GM18870 (cell line): Measurements from ENCODE around the gene IL33.
A peak's percentile ranks its signal among the peaks of the same experiment; 100 is the strongest.

Source experiments
- ATAC-seq: cut with Tn5 transposase; IDR thresholded peaks from one replicate; pipeline ENCODE4 v1.9.1; 2021; ENCODE audit warnings: moderate library complexity; ENCODE audit not compliant: unreplicated experiment

IL33 gene

DNA sequence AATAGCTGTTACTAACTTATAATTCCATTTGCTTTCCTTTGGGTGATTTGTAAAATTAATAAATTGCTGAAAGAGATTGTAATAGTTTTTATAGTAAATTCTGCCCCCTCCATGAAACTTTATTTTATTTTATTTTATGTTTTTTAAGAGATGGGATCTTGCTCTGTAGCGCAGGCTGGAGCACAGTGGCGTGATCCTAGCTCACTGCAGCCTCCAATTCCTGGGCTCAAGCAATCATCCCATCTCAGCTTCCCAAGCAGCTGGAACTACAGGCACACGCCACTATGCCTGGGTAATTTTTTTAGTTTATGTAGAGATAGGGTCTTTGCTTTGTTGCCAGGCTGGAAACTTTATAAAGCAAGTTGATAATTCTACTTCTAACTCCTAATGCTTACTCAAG, 395 bp downstream of the IL33 start:
- ATAC-seq: no peak

DNA sequence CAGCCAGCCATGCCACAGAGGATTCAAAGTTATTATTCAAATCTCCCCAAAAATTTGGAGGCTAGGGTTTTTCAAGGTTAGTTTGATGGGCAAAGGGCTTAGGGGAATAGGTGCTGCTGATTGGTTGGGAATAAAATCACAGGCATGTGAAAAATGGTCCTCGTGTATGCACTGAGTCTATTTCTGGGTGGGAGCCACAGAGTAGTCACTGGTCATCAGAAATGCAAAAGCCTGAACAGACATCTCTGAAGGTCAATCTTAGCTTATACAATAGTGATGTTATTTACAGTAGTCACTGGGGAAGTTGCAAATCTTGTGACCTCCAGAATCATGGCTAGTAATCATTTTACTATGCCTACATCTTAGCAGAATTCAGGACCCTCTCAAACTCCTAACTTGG, 1.3 kb downstream of the IL33 start:
- no peak for ATAC-seq

DNA sequence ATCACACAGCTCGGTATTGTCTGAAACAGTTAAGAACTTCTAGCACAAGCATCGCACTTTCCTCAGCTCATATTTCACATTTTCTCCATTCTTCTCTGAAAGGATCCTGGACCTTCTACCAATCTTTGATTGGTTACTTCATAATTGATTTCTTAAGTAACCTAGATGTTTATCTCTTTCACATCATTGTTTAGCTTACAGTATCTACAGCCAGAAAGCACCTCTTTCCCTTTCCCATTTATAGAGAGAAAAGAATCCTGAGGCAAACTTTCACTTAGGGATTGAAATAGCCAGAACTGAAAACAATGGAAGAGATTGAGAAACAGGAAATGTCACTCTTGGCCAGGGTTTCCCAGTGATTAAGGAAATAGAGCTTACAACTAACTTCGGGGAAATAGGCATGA, 2.5 kb downstream of the IL33 start:
- no peak for ATAC-seq

DNA sequence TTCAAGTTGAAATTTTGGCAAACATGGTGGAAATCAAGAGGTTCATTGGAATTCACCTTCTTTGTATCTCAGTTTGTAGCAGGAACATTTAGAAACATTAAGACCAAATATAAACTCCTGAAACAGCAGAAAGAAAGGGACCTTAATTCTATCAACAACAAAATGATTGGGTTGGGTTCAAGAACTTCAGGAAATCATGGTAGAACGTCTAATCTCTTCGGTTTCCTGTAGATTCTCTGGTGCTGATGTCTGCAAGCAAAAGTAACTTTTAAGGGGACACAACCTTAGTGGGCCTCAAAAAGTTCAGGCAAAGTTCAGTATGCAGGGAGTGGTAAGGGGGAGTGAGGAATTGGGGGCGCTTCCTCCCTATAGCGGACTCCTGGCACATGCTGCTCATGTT, 3.4 kb downstream of the IL33 start:
- no peak for ATAC-seq

DNA sequence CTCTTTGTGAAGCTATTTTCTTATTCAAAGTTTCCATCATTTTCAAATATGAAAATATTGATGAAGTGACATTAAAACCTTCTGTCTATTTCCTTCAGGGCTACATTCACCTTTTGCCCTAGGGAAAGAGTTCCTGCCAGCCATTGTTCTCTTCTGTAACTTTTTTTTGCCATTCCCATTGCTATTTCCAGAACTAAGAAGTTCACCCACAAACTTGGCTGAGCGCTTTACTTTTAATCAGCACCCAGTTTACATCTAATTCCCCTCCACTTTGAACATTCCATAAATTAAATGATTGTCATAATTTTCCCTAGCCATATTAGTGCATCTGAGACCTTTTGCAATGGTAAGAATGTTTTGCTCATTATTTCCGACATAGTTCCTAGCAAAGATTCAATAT, 4.4 kb downstream of the IL33 start:
- no peak for ATAC-seq

DNA sequence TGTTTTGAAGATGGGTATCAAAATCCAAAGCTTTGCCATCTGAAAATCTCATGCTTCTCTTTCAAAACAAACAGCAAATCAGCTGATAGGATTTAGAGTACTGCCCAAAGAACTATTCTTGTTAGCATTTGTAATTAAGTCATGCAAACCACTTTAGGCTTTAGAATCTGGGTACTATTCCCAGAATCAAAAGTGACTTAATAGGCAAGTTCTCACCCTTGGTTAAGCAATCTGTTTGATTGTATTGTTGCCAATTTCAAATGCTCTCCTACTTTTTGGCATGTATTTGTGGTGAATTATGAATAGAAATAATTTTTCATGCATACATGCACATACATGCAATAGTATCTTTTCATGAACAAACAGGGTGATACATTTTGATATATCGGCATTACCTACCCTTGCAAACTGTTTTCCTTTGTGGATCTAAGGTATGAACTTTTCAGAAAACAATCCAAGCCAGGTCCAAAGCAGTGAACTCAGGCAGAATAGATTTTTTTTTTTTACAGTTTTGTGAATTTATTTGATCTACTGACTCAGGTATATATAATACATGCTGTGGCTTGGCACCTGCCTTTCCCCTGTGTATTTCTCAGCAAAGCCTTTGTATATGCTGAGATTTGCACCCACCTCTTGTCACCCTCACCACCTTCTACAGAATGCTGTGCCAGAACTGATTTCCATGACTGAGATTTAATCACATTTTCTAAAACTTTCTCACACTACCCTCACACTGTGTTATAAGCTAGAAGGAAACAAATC, 9.0 kb downstream of the IL33 start:
- no peak for ATAC-seq

DNA sequence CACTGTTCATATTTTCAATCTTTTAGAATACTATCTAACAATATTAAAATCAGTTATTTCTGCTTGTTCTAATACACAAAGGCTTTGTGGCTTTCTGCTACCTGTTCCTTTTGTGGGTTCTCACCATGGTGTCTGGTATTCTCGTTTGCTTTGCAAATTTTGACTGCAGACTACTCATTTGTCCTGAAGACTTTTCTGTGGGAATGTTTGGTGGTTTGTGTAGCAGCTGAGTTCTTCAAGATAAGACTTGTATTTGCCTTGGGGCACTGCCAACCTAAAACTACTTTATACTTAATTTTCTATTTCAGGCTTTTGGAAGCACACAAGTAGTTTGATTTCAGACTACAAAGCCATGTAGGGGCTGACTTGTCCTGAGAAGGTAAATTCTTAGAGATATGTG, 11.1 kb downstream of the IL33 start:
- ATAC-seq: no peak

DNA sequence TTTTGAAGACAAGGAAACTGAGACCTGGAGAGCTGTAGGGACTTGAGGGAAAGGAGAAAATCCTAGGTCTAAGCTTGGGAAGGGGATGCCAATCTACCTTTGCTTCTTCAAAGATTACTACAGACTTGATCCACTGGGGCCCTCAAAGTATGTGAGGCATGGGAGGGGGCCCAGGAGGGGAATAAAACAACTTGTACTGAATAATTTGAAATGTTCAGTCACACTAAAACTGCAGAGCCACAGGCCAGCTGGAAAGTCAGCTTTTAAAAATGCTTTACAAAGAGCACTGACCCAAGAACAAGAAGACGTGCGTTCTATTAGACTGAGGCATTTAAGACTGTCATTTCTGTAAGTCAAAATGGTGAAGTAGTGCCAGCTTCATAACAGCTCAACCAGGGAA, 13.6 kb downstream of the IL33 start:
- no peak for ATAC-seq

DNA sequence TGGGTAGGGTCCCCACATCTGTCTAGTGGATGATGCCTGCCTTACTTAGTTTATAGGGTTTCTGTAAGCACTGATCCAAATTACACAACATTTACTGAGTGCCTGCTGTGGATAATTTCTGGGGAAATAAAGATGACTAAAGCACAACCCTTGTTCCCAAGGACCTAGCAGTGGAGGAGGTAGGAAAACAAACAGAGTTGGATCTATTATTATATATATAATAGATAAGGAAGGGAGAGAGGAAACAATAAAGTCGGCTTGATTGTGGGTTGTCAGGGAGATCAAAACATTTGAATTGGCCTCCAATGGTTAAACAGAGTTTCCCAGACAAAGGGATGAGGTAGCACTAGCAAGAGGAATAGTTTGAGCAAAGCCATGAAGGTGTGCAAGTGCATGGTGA, 14.0 kb downstream of the IL33 start:
- no peak for ATAC-seq

DNA sequence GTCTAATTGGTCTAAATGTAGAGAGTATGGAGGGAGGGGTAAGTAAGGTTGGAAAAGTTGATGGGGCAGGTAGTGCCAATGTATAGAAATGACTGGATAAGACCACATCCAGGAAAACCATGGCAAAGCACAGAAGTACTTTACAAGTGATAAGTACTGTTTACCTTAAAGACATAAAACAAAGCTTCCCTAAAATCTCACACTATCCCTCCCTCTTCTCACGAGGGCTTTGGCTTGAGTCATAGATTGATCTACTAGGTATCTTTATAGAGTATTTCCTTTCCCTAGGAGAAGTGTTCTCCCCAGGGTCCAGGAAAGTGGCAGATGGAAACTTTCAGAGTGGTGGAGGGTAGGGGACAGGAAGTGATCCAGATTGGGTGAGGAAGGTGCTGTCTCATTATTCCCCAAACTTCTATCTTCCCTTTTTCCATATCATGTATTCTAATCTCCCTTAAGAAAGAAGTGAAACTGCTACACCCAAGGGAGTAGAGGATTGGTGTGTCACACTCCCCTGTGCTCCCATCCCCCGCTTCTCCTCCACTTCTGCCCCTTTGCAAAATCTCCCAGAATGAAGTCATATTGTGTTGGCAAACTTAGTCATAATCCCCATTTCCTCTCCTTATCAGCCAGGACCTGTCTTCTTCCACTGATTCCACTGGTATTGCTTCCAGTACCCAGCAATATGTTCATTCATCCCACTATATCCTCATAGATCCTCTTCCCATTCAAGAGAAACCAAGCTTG, 14.6 kb downstream of the IL33 start:
- ATAC-seq: no peak

DNA sequence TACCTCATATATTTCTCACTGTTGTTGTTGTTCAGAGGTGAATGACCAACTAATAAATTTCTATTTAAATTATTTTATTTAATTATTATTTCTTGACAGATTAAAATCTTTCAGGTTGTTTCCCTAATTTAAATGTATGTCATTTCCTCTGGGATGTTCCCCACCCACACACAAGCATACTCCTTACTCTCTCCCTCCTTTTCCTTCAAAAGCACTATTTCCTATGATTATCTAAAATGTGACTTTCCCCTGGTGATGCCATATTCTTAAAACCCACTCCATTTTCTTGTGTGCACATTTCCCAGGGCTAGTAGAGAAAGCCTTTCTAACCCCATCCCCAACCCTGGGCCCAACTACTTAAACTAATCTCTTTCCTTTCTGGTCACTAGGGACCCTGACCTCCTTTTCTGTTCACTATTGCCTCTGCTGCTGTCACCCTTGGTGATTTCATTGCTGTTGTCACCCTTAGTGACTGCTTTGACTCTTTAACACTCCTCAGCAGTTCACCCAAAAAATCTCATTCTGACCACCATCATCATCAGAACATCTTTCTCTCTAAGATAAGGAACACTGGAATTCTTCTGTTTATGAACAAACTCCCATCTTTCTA, 16.8 kb downstream of the IL33 start:
- no peak for ATAC-seq

DNA sequence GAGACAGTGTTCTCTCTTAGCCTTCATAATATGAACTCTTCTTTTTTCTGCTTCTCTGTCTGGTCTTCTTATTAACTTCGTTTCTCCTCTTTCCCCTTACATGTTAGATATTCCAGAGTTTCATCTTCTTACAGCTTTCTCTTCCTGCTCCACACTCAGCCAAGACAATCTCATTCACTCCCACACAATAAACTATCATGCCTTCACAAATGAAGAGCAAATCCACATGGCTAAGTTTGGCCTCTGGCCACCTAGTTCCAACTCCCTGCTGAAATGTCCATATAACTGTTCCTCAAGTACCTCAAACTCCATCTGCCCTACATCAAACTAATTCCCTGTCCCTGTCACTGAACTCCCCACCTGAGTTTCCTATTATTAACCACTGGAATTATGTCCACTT, 18.4 kb downstream of the IL33 start:
- no peak for ATAC-seq

DNA sequence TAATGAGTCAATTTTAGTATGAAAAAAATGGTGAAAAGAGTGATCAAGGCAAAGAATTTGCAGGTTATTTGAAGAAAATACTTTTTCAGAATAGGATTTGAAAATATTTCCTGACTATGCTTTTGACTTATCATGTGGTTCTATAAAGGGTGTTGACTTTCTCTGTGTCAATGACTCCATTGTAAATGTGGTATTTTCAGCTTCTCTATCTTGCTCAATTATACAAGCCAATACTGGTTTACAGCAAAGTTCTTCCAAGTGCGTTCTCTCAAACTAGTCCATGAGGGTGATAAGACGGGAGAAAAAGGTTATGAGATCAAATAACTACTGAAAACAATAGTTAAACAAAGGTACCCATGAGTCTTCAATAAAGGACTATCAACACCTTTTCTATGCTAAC, 21.7 kb downstream of the IL33 start:
- ATAC-seq: no peak

DNA sequence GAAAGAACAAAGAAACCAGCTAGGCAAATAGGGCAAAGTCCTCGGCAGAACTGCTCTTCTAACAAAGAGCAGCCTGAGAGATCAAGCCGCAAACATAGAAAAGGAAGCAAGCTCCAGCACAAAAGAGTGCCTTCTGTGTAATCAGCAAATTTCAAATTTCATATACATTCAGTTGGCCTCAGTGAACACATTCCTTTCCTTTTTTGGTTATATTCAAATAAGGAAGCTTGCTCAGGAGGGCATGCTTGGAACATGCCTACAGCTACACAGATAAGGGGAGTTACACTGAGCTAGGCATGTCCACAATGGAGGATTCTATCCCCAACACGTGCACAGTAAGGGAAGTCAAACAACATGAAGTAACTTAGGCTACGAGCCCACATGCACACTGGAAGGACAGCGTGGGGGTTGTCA, 23.4 kb downstream of the IL33 start:
- no peak for ATAC-seq

DNA sequence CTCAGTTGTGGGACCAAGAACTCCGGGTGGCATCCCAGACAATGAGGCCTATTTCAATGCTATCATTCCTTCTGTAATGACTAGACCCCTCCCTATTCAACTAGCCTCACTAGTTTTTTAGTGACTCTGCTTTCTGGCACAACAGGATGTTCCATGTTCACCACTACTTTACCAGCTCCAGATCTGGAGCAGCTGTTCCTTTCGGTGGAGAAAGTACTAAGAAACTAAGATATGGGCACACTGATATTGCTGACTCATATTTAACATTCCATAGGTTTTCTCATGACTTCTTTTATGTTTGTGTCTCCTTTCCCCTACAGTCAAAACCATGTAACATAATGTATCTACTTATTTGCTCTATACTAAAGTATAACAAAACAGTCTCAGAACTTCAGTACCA, 24.1 kb downstream of the IL33 start:
- ATAC-seq: no peak

DNA sequence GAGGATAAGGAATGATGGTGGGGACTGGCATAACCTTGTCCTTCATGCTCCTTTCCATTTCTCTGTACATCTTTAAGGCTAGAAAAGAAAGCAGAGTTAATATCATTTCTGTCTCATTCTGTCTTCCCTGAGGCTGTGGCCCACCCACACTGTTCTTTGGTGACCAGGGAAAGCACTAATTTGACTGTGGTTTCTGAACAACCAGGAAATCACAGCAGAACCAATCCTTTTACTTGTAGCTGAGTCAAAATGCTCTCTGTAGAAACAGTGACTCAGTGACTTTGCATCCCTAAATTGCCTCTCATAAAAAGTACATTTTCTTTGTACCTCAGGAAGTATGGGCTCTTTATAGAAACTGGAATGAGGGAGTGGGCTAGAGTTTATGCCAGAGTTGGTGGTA, 28.1 kb downstream of the IL33 start:
- peak; percentile 87 for ATAC-seq

DNA sequence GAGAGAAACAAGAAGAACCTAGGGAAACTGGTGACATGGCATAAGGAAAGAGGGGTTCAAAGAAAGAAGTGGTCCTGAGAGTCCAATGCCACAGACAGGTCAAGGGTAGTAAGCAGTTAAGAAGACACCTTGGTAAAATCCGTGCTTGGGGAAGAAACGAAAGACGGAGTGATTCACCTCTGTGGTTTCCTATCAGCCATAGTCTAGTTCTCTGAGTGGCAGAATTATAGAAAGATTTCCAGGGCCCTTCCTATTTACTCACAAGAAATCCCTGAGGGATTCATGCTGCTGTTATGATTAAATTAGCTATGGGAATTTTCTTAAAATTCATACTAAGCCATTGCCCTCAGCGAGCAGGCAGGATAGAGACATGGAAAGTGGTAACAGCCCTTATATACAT, 31.7 kb downstream of the IL33 start:
- ATAC-seq: no peak

DNA sequence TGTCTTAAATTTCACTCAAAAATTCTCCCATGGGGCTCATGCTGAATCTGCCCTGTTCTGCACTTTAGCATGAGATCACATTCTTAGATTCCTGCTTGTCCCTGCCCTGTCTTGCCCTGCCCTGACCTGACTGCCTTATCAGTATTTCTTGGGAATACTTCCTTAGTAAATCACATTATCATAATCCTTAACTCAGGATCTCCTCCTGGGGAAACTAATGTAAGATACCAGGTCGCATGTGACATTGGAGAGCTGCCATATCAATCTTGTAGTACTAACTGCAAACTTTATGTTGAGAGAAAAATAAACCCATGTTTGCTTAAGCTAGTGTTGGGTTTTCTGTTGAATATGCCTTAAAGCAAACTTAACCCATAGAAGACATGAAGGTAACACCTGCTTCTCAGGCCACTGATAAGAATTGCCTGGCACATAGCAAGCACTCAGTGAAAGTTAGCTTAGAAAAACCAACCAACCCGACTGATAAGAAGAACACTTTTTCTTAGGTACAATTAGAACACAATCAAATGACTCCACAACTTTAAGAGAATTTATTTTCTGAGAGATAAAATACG, 53.3 kb downstream of the IL33 start:
- no peak for ATAC-seq

DNA sequence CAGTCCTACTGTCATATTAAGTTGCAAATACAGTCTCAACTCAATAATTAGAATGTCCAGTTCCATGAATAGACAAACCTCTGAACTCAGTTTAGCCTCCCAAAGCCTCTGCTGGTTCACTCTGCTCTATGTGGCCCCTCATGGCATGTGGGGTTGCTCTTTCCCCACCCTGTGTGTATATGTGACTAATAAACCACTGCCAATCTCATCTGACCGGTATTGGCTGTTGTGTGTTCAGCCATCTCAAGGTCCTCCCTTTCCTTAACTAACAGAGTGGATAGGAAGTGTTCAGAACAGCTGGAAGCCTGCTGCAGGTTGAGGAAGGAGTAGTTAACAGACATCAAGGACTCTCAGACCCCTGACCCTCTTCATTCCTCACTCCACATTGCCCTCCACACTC, 55.3 kb downstream of the IL33 start:
- no peak for ATAC-seq

DNA sequence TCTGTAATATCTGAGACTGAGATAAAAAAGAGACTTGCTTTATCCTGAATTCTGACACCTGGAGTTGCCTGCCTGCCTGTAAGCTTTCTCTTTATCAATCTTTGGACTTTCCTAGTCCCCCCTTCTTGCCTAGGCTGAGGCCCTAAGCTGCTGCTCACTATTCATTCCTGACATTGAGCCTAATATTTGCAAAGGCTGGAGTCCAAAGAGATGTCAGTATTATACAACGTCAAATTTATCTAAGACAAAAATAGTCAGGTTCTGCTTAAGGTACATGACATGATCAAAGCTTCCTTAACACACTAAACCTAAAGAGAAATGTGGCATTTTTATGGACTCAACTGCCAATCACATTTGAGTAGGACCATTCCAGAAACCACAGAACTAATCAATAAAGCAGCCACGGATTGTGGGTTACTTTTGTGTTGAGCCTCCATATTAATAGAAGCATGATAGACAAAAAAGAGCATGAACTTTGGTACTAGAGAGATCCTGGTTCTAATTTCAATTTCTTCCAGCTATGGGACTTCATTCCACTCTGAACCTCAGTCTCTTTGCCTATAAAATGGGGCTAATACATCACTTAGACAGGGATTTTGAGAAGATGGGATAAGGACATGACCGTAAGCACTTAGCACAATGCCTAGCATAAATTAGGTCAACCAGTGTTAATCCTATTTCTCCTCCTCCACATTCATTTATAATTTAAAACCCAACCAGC, 56.1 kb downstream of the IL33 start:
- no peak for ATAC-seq

DNA sequence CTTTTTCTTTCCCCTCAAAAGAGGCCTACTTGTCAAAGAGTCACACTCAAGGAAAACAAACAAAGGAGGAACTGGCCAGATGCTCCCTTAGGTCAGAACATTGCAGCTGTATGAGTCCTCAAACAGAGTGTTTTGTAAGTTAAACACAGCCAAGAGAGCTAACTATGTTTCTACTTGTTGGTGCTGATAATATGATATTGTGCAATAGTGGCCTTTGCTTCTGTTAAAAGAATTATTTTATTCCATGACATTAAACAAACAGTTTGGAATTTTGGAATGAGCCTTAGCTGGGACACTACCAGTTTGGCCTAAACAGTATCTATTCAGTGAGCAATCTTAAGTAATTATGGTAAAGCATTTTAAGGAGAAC, 56.6 kb downstream of the IL33 start:
- ATAC-seq: no peak
